ENCODE measurements around the gene HOXA3.

The HOXA3 gene

DNA sequence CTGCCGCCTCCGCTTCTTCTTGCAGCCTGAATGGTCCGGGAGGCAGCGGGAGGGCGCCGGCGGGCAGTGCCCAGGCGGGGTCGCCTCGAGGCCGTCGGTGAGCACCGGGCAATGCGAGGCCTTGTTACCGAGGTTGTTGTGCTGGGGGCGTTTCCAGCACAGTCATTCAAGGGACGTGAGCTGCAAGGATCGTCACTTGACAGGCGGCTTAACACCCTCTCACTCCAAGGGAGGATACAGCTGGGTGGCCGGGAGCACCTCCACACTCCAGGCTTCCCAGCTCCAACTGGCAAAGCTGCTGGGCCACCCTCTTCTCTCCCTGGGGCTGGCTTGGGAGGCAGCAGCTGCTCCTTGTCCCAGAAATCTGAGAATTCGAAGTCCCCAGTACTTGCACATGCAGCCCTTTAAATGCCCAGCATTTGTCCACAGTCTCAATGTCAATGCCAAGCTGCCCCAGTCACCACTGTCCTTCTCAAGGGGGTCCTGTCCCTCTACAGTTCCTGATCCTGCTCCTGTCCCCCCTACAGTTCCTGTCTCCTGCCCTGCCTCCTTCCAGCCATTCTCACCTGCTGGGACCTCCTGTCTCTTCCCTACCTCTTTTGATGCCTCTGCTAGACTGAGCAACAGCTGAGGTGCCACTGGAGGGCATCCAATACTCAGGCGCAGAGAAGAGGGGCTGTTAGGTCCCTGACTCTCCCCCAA, 37.1 kb upstream of the HOXA3 start:
- no peak for DNase-seq

DNA sequence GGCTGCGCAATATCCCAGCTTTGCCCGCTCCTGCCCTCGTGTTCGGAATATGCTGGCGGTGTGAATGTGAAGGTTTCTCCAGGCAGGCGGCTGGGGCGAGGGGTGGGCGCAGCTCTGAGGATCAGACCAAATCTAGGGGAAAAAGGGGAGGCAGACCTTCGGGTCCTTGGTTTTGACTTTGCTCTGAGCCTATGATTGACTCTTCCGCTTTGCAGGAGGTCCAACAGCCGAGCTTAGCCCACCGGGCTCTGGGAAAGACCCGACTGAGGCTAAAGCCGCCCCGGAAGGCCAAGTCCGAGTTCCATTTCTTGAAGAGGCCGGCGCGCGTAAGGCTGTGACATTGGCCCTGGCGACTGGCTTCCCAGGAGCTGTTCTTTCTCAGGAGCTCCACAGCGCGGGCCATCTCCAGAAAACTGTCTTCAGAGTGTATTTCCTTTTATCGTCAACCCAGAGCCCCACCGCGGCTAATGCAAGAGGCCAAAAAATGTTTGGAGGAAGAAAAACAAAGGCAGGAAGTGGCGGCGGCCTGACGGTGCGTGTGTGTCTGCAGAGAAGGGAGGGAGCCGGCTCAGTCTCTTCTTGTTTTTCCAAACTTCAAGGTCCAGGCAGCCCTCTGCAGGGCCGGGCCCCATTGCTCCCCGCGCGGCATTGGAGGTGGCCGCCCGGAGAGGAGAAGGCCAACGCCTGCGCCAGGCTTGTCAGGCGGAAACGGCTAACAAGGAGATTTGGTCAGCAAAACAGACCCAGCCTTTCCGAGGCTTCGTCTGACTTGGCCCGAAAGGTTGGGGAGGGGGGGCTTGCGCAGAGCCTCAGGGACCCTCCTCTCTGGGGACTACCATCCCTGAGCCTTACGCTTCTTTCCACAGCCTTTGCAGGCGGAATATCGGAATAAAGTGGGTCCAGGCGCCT, 36.3 kb upstream of the HOXA3 start:
- DNase-seq = peak; percentile 28

DNA sequence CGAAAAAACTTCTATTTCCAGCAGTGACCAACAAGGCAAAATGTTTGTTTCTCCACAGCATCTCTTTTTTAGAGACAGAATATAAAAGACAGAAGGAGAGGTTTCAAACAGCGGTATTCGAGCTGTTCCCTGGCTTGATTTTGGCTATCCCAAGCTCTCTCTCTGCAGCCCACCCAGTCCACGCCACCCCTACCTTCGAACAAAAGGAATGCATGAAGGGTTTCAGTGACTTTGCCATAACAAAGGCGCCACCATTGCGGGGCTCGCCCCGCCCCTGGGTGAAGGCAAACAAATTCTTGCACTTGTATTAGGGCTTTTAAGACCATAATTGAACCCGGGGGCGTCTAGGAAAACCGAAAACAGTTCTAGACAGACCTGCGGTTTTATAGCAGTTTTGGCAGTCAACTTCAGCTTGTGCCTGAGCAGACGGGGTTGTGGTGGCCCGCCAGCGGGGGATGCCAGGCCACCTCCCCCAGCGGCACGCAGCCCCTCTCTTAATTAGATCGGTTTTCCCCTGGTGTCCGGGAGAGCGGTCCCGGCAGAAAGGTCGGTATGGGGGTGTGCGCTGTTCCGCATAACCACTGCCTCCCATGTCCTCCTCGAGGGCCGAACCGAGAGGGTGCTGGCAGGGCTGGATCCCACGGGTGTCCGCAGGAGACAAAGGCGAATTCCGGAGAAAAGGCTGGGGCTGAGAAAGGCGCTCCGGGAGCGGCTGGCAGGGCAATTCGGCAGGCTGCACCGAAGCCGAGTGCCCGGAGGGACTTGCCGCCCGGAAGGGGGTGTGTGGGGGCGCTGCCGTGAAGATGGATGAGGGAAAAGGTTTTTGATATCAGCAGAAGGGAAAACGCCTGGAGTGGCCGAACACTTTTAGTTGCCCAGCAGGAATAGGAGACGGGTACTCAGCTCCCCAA, 35.3 kb upstream of the HOXA3 start:
- DNase-seq = no peak

DNA sequence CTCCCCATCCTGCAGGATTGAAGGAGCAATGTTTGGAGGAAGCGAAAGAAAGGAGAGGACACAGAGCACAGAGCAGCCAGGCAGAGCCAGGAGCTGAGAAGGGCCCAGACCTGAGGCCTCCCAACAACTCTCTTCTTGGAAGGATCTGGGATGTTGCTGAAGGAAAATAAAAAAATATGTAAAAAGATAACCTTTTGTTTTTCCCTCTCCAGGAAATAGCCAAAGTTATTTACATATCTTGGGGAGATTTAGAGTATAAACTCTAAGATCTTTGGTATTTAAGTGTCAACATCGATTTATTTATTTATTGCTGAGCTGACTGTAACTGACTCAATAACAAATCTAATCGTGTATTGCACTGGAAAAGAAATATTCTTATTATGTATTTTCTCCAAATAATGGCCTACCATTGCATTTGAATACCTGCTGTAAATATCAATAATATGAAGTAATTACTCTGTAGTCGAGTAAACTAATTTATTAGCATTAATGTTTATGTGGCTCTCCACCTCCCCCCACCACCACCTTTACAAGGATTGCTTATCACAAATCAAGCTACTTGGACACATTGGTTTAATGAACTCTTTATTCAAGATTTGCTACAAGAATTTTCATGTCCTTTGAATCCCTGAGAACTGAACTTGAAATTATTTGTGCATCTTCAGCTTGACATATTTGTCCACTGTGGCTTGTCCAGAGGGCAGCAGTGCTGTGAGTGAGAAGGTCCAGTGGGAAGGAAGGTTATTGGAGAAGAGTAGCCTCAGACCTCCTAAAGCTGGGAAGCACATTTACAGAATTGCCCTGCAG, 34.5 kb upstream of the HOXA3 start:
- DNase-seq = no peak

DNA sequence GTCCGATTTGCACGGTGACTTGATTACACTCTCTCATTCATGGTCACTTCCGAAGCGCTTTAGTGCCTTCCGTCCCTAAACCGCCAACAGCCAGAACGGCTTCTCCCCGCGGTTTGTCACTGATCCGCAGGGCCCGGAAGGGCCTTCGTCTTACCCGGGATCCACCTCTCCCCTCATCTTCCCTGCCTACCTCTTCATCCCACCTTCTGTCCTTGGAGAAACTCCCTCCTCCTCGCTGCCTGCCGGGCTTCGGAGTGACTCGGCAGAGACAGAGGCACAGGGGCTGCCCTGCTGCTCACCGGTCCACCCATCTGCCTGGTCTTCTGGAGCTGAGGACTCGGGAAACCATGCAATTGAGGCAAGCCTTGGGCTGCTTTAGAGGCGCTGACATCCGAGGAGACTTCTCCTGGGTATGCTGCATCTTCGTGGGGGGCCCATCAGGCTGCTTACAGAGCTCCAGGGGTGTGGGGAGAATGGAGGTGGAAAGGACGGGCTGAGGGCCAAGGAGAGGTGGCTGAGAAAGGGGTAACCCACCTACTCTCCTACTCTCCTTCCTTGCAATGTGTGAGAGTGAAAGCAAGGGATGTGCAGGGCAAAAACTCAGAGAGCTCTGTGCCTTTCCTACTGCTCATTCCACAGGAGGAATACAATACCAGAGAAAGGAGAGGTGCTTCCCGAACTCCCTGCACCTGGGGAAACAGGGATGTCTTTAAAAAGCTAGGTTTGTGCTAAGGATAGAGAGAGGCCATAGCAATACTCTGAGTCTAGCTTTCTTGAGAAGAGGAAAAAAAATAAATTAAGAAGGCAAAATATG, 33.7 kb upstream of the HOXA3 start:
- no peak for DNase-seq

DNA sequence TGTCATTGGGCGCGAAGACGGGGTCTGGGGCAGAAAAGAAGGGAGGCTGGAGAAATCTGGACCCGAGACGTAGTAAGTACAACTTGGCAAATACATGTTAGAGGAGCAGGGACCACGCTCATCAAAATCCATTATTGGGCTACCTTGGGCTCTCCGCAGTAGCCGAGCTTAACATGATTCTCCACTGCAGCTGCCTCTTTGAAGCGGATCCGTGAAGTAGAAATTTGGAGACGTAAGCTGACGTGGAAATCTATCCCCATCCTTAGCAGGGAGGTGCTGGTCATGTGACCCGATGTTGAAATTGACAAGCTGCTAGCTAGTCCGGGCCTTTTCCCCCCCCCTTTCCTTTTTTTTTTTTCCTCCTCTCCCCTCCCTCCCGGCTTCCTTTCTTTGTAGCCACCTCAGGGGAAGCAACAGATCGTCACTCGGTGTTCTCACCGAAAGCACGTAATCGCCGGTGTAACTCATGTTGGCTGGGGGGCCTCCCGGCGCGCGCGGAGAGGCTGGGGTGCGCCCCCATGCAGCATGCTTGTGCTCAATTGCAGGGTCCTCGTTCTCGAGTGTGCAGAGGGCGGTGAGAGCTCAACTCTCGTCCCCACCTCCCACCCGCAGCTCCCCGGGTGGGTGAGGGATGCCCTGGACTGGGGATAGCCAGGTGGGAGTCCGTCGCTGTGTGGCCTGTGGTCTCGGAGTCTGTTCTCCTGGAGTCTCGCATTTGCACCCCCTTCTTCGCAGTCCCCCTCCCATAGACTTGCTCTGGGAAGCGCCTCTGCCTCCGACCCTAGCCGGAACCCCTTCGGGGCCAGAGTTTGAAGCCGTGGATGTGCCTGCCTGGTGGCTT, 32.9 kb upstream of the HOXA3 start, which contains the start of gene HOXA11:
Gene HOXA11 (minus strand): TSS at position 220 of the 841 bp plus-strand sequence. CDS start 88 bp downstream, at position 132.
- DNase-seq = peak; percentile 94

DNA sequence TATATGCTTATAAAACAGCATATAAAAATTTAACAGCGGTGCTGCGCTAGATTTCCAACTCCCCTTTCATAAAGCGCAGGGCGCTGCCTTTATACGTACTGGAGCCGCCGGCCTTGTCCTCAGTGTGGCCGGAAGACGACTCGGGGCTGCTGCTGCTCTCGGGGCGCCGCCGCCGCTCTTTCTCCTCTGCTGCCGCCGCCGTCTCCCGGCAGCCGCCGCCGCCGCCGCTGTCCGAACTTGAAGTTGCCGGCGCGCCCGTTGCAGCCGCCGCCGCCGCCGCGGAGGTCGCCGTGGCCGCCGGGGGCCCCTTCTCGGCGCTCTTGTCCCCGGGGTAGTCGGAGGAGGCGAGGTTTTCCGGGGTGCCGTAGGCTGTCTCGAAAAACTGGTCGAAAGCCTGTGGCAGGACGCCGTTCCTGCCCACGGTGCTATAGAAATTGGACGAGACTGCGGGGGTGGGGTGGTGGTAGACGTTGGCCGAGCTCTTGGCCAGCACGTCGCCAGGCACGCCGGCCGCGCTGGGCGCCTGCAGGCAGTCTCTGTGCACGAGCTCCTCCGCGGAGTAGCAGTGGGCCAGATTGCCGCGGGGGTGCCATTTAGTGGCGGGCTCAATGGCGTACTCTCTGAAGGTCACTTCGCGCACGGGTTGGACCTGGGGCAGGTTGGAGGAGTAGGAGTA, 32.1 kb upstream of the HOXA3 start:
- DNase-seq = peak; percentile 40

DNA sequence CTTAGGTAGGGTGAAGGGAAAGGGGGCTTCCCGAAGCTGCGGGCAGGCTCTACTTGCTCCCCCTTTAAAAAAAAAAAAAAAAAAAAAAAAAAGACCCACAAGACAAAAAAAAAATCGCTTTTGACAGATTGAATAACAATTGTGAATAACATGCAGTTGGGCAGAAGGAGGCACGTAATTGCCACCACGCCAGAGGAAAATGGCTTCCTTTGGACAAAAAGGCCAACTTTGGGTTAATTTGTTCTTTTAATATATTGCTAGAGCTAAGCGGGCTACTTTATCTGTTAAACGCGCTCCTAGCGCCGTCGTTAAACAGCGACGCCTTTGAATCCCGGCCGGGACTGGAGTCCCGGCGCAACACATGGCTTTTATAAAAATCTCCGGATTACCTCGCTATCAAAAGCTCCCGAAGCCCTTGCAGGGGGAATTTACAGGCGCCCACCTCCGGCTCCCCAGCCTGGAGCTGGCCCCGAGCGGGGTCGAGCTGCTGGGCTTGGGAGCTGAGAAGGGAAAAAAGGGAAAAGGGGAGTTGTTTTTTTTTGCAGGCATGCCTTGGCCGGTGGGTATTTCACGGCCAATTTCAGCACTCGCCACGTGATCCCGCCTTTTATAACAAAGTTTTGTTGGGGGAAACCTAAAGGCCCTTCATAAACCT, 31.4 kb upstream of the HOXA3 start:
- DNase-seq = peak; percentile 39

DNA sequence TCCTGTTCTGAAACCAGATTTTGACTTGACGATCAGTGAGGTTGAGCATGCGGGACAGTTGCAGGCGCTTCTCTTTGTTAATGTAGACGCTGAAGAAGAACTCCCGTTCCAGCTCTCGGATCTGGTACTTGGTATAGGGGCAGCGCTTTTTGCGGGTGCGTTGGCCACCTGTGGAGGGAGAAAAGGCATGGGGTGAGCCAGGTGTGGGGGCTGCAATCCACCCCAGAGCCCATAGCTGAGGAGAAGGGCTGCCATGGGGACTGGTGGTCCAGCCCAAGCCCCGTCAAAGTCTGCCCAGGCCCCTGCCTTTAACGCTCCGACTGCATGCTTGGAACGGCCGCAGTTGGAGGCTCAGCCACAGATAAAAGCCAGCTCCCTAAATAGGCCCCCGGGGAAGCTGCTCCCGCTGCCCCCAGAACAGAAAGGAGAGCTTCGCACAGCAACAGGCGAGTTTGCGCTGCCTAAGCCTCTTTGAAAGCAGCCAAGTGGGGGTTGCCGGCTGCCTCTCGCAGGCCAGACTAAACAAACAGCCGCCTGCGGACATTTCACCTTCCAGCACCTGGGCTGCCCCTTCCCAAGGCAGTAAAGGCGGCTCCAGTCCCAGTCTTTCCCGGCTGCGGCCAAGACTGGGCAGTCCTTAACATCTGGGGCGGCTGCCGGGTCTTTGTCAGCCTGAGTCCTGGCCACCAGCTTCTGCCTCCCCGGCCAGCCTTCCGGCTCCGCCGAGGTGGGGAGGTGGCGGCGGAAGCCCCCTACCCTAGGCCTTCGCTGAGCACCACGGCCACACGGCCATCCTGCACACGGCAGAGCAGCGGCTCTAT, 30.7 kb upstream of the HOXA3 start:
- peak; percentile 27 for DNase-seq

DNA sequence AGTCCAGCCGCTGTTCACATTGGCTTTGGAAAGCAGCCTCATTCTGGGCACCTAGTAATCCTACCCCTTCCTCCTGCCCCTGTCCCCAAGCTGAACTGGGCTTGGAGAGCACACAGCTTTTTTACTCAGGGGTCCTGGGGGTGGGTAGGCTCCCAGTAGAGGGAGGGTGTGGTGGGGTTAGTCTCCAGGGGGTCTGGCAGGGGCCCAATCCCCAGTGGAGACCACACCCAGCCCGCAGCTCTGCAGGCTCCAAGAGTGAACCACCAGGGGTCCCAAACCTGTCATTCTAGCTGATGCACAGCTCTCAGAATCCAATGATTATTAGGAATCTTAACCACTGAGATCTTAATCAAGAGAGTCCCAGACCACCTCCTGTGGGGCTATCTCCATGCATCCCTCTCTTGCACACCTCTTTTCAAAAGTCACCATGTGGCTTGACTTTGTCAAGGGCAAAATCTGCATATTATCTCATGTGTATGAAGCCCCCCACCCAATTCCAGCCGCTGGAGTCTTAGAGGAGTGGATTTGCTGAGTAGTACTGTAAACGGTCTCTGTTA, 30.0 kb upstream of the HOXA3 start:
- peak; percentile 60 for DNase-seq

DNA sequence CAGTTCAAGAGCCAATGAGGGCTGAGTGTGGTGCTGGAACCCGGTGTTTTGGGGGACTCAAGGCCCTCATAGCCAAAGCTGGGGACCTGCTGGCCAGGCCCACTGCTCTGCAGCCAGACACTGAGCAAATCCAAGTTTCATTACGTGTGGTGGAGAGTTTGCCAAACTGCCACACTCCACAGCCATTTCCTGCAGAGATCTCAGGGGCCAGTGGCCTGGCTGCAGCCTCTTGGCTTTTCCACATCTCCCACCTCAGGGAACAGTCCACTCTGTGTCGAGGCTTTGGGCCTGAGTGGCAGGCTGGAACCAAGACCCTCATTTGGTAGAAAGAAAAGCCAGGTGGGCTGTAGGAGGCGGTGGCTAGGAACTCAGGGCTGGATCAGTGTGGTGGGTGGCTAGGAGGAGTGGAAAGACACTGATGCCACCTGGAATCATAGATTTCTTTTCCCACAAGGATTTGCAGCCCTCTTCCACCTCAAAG, 29.5 kb upstream of the HOXA3 start:
- no peak for DNase-seq

DNA sequence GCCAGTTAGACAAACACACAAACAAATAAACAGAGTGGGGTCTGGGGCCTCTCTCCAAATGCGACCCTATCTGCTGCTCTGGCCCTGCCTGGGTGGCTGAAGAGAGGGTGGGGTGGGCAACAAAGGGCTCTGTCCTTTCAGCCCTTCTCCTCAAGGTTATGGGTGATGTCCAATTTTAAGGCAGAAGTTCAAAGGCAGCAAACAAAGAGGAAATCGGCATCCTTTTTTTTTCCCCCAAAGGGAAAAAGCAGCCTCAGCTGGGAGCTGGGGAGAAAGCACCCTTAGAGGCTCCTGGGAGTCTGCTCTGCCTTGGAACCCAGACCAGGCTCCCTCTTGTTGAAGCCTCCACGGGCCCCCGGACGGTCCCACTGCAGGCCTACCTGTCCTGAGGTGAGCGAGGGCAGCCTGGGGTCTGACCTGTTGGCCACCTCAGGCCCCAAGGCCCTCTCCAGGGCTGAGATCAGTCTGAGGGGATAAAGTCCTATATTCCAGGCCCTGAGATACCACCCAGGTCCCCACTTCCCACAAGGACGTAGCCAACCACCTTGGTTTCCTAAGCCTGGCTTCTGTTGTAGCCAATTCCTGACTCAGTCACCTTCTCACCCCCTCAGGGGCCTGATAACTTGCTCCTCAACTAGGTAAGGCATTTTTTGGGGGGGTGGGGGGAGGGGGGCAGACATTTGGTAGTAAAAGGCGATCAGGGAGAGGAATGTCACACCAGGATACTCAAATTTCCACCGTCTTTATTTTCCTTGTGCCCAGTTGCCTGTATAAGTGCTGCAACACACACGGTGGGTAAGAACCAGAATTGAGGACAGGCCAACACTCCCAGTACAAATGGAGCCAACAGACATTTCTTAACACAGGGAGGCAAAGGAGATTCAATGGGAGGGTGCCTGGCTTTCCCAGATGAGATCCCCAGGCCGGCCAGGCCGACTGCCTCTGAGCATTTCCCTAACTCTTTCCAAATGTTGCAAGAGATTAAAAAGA, 28.3 kb upstream of the HOXA3 start:
- peak; percentile 30 for DNase-seq

DNA sequence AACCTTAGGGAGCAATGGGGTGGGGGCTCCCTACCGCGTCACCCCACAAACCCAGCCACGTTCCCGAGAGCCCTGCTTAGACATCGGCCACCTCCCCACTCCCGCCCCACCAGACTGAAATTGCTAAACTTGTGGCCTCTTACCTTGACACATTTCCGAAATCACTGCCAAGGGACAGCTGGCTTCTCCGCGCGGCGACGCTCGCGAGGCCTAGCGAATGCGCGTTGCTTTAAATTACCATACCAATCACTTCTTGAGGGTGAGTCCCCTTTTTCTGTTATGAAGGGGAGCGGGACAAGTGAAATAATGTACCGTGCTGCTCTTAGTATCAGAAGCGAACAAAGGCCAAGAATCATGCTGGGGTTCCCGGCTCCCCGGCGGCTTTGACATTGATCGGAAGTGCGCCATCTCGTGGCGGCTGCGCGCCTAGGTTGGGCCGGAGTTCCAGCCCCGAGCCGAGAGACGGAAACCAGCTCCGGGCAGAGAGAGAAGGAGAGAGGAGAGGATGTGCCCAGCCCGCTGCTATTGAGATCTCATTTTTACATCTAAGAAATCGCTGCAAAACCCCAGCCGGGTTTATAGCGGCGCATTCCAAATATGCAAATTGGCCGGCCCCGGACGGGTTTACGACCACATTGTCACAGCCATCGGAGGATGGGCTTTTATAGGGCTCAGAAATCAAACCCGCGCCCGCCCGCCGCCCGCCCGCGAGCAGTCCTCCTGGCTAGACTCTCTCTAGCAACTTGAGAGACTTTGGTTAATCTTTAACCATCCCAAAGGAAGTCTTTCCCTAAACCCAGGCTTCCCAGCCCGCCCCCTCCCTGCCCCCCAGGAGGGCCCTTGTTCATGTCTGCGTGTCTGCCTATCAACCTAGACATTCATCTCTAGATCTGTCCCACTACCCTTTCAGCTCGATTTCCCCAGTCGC, 27.4 kb upstream of the HOXA3 start:
- peak; percentile 92 for DNase-seq

DNA sequence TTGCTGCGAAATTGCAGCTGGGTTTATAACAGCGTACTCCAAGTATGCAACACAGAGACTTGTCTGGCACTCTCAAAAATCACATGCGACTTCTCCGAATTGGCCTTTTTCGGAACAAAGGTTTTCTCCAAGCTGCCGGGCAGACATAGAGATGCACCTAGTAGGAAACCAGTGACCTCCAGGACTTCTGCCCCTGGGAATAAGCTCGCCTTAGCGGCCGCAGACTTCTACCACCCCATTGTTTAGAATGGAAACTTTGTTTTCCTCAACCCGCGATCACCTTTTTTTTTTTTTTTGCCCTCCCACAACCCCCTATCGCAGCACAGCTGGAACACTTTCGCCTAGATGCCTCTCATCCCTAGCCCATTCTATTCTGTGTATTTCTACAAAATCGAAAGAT, 26.6 kb upstream of the HOXA3 start:
- DNase-seq = peak; percentile 28

DNA sequence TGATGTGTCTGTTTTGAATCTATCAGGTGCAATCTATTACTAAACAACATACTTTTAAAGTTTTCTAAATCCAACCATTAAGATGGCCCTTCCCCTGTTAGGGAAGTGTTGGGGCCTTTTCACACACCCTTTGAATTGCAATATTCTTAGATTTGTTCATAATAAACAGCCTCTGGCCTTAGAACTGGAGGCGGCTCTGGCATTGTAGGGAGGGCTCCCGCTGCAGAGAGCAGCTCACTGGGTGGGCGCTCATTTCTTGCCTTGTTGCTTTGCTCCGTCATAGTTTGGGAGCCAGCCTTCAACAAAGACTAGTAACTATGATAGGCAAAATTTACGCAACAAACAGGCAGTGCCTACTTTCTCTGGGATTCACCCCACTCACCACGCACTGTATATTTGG, 26.0 kb upstream of the HOXA3 start:
- DNase-seq = peak; percentile 65
